Neural progenitor cell (in vitro differentiated cells): ENCODE data around the gene SSH3.

Experiments
- EZH2 ChIP-seq: fragments of 200-600 bp; sonication (generic); IDR thresholded peaks from 2 replicates; pipeline ENCODE4 v1.6.1; 2017; ENCODE audit warnings: antibody characterized with exemption, mild to moderate bottlenecking, moderate library complexity
- EZH2phosphoT487 ChIP-seq: fragments of 200-600 bp; sonication (generic); IDR thresholded peaks from 2 replicates; pipeline ENCODE4 v1.6.1; 2017; ENCODE audit warnings: antibody characterized with exemption
- TF ChIP-seq, protein P1 (sequence below): fragments of 200-600 bp; sonication (generic); IDR thresholded peaks from 2 replicates; pipeline ENCODE4 v1.5.1; 2017; ENCODE audit warnings: antibody characterized with exemption, mild to moderate bottlenecking

DNA sequence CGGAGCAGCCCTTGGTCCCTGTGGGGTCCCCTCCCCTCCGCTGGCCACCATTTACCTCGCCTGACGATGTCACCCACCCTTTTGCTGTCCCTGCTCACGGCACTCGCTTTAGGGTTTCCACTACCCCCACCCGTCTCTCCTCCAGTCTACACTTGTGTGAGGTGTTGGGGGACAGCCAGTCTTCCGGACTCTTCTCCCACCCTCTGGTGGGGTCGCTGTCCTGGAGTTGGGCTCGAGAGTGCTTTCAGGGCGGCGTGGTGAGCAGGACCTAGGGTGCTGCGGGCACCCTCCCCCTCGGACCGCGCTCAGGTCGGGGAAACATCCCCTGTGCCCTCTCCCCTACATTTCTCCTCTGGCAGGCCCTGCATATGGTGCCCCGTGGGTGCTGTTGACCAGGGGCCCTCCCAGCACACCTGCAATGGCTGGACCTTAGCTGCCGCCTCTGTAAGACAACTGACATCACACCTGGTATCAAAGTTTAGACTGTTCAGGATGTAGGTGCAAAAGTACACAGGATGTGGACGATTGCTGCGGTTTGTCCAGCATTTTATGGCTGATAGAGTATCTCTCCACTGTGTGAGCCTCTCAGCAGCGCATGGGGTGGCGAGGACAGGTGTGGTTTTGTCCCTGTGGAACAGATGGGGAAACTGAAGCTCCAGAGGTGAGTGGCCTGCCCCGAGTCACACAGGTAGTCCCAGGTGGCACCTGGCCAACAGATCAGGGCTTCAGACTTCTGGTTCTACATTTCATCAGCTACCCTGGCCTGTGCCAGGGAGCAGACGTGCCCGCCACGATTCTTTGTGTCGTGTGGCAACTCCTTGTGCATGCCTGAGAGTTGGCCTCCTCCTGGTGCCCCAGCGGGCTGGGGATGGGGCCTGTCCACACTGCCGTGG lies 35.9 kb upstream of the SSH3 start:
- TF ChIP-seq, protein P1, sequence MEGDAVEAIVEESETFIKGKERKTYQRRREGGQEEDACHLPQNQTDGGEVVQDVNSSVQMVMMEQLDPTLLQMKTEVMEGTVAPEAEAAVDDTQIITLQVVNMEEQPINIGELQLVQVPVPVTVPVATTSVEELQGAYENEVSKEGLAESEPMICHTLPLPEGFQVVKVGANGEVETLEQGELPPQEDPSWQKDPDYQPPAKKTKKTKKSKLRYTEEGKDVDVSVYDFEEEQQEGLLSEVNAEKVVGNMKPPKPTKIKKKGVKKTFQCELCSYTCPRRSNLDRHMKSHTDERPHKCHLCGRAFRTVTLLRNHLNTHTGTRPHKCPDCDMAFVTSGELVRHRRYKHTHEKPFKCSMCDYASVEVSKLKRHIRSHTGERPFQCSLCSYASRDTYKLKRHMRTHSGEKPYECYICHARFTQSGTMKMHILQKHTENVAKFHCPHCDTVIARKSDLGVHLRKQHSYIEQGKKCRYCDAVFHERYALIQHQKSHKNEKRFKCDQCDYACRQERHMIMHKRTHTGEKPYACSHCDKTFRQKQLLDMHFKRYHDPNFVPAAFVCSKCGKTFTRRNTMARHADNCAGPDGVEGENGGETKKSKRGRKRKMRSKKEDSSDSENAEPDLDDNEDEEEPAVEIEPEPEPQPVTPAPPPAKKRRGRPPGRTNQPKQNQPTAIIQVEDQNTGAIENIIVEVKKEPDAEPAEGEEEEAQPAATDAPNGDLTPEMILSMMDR = no peak
- TF ChIP-seq EZH2 (no peak), EZH2phosphoT487 (no peak)
